SK-N-MC (cell line): ENCODE results near the gene SLC30A5.
"Not testable (repeated sequence)": the region's sequence is repeated elsewhere in the genome, so short reads cannot be mapped to it uniquely, and the experiment has no call there.

Source experiments
- DNase-seq: peaks from one replicate; pipeline ENCODE4 v3.0.0-alpha.2; 2011; ENCODE audit warnings: low read depth, low spot score
- H3K27ac ChIP-seq: fragments of 200-600 bp; sonication (generic); 2 replicates; pipeline ENCODE4 v1.5.1; 2016; ENCODE audit warnings: mixed run types
- H3K36me3 ChIP-seq: fragments of 200-600 bp; sonication (generic); 2 replicates; pipeline ENCODE4 v1.6.1; 2017; ENCODE audit warnings: antibody characterized with exemption, low read length, mixed read lengths; ENCODE audit not compliant: insufficient read depth
- H3K4me3 ChIP-seq: fragments of 200-600 bp; sonication (generic); 2 replicates; pipeline ENCODE4 v1.5.1; 2016
- H3K9ac ChIP-seq: fragments of 200-600 bp; sonication (generic); 2 replicates; pipeline ENCODE4 v1.8.0; 2017; ENCODE audit warnings: mixed run types, mixed read lengths; ENCODE audit not compliant: insufficient read length
- H3K9me3 ChIP-seq: fragments of 200-600 bp; sonication (generic); 2 replicates; pipeline ENCODE4 v1.6.1; 2017; ENCODE audit warnings: low read depth, mild to moderate bottlenecking, antibody characterized with exemption, low read length, moderate library complexity, mixed read lengths
- EZH2 ChIP-seq: fragments of 200-600 bp; sonication (generic); IDR thresholded peaks from one replicate; pipeline ENCODE4 v1.6.1; 2017; ENCODE audit warnings: antibody characterized with exemption
- FOXP2 ChIP-seq: optimal IDR thresholded peaks from 2 replicates; pipeline ENCODE3; 2011; ENCODE audit warnings: mild to moderate bottlenecking, moderate library complexity; ENCODE audit not compliant: insufficient read depth; ENCODE audit errors: extremely low read length, control extremely low read depth
- POLR2AphosphoS5 ChIP-seq: IDR thresholded peaks from 2 replicates; pipeline ENCODE4 v1.6.1; 2012; ENCODE audit warnings: mild to moderate bottlenecking, low read depth, low read length, borderline replicate concordance

The SLC30A5 gene

DNA sequence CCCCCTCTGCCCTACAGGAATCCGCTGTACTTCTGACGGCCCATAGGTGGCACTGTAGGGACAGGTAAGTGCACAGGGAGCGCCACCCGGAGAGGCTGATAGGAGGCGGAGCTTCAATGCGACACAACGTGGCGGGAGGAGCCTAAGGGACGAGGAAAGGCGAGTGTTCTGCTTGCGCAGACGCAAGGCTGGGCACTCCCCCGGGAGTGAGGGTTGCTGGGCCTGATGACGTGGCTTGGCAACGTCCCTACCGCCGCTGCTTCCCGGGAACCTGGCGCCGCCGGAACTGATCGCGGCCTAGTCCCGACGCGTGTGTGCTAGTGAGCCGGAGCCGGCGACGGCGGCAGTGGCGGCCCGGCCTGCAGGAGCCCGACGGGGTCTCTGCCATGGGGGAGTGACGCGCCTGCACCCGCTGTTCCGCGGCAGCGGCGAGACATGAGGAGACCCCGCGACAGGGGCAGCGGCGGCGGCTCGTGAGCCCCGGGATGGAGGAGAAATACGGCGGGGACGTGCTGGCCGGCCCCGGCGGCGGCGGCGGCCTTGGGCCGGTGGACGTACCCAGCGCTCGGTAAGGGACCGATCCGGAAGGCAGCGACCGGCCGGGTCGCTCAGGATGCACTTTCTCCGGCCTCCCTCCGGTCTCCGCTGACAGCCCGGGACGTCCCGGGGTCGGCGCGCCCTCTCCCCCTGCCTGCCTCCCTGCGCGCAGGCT, at the start of gene SLC30A5:
TSS of gene SLC30A5 (plus strand) at position 244 of the 712 bp plus-strand sequence. CDS start at position 486, 242 bp downstream.
- H3K27ac ChIP-seq: peak within 1 kb of the TSS; percentile 88
- H3K9ac ChIP-seq: peak within 1 kb of the TSS; percentile 99
- DNase-seq: peak; percentile 99
- peaks cover 45% of the 10 kb centered on the region for H3K36me3 ChIP-seq
- H3K9me3 ChIP-seq: no peaks in the 10 kb centered on the region
- TF ChIP-seq EZH2 (no peak), FOXP2 (peak; percentile 56), POLR2AphosphoS5 (peak; percentile 92)
- H3K4me3 ChIP-seq: peak within 1 kb of the TSS; percentile 98

DNA sequence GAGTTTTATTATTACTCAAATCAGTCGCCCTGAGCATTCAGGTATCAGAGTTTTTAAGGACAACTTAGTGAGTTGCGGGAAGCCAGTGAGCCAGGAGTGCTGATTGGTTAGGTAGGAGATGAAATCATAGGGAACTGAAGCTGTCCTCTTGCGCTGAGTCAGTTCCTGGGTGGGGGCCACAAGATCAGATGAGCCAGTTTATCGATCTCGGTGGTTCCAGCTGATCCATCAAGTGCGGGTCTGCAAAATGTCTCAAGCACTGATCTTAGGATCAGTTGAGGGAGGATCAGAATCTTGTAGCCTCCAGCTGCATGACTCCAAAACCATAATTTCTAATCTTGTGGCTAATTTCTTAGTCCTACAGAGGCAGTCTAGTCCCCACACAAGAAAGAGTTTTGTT, 48.6 kb upstream of the SLC30A5 start:
- not testable (repeated sequence) for H3K9me3 ChIP-seq, H3K4me3 ChIP-seq, H3K36me3 ChIP-seq, DNase-seq, H3K9ac ChIP-seq
- peak overlapping the region; percentile 86 for H3K27ac ChIP-seq

- H3K27ac ChIP-seq: peak overlapping the region; percentile 86
- H3K9me3 ChIP-seq: no peaks in the 10 kb centered on the region
- DNase-seq: no peak
- no peaks in the 10 kb centered on the region for H3K36me3 ChIP-seq
- no peak overlapping the region for H3K4me3 ChIP-seq
- no peak for TF ChIP-seq FOXP2
- TF ChIP-seq EZH2: no peak
- no peak for TF ChIP-seq POLR2AphosphoS5
- H3K9ac ChIP-seq: no peak overlapping the region
Observed at GRCh38 chr5:69046375-69046957, 47.3 kb upstream of the SLC30A5 start.

DNA sequence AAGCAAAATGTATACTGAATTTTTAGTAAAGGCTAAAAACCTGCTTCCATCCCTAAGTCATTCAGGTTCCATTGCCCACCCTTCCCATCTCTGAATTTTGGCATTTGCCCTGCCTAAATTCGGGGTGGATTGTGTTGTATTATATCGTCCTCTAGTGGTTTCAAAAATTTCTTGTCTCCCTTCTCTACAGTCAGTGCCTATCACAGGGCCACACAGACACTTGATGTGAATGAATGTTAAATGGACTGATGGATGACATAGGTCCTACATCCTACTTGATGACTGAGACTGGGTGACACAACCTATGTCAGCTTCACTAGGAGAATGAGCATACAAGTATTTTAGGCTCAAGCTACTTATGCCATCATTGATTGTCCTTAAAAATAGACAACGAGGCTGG, 45.6 kb upstream of the SLC30A5 start:
- H3K4me3 ChIP-seq: no peak overlapping the region
- DNase-seq: no peak
- H3K9me3 ChIP-seq: no peaks in the 10 kb centered on the region
- H3K36me3 ChIP-seq: no peaks in the 10 kb centered on the region
- TF ChIP-seq POLR2AphosphoS5: no peak
- no peak for TF ChIP-seq FOXP2
- TF ChIP-seq EZH2: no peak
- peak overlapping the region; percentile 82; the same call in 1 of the 2 replicates for H3K27ac ChIP-seq
- no peak overlapping the region for H3K9ac ChIP-seq

DNA sequence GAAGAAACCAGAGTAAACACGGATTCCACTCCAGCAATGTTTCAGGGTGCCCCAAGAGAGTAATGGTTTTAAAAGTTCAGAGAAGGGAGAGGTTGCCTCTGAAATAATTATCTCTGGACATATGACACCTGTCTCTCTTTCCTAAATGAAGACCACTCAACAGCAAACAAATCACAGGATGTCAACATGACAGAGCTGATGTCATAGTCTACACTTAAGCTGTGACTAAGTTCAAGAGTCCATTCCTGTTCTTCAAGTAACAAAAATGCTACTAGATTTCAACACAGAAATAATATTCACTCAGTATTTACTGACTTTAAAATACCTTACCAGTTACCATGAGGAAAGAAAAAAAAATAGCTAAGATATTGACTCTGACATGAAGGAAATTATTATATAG, 44.7 kb upstream of the SLC30A5 start:
- Histone ChIP-seq H3K9ac (peak overlapping the region; percentile 24), H3K4me3 (no peak overlapping the region), H3K27ac (no peak overlapping the region), H3K9me3 (no peaks in the 10 kb centered on the region), H3K36me3 (no peaks in the 10 kb centered on the region)
- TF ChIP-seq FOXP2: no peak
- no peak for TF ChIP-seq POLR2AphosphoS5
- TF ChIP-seq EZH2: no peak
- no peak for DNase-seq

DNA sequence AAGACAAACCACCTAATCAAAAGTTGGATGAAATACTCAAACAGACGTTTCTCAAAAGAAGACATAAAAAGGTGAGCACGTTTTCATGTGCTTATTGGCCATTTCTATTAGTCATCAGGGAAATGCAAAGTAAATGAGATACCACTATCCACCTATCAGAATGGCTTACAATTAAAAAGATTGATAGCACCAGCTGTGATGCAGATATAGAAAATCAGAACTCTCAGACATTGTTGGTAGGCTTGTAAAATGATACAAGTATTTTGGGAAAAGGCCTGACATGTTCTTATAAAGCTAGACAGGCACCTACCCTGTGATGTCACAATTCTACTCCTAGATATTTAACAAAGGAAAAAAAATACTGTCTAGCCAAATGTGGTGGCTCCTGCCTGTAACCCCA, 44.0 kb upstream of the SLC30A5 start:
- Histone ChIP-seq H3K9ac (no peak overlapping the region), H3K36me3 (no peaks in the 10 kb centered on the region), H3K9me3 (no peaks in the 10 kb centered on the region), H3K4me3 (no peak overlapping the region), H3K27ac (no peak overlapping the region)
- TF ChIP-seq EZH2 (no peak), FOXP2 (no peak), POLR2AphosphoS5 (no peak)
- no peak for DNase-seq

GRCh38 chr5:69050214-69050613, 43.6 kb upstream of the SLC30A5 start:
- Histone ChIP-seq H3K9me3 (no peaks in the 10 kb centered on the region), H3K27ac (no peak overlapping the region), H3K4me3 (no peak overlapping the region), H3K9ac (no peak overlapping the region), H3K36me3 (no peaks in the 10 kb centered on the region)
- no peak for TF ChIP-seq FOXP2
- TF ChIP-seq EZH2: no peak
- no peak for TF ChIP-seq POLR2AphosphoS5
- DNase-seq: no peak

DNA sequence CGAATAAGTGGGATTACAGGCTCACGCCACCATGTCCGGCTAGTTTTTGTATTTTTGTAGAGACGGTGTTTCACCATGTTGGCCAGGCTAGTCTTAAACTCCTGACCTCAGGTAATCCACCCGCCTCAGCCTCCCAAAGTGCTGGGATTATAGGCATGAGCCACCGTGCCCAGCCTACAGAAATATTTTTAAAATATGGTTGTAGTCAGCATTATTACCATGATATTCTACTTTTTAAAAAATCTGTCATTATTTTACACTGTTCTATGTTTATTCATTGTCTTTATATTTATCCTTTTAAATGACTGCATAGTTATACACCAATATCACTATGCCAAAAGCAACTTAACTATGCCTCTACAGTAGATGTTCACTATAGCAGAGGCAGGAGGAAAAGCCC, 41.6 kb upstream of the SLC30A5 start:
- no peaks in the 10 kb centered on the region for H3K36me3 ChIP-seq
- no peak for DNase-seq
- H3K9me3 ChIP-seq: no peaks in the 10 kb centered on the region
- H3K9ac ChIP-seq: no peak overlapping the region
- no peak for TF ChIP-seq EZH2
- no peak for TF ChIP-seq FOXP2
- H3K27ac ChIP-seq: no peak overlapping the region
- H3K4me3 ChIP-seq: no peak overlapping the region
